Measurements from ENCODE around the gene OGDH. TPM values are rescaled to one million over a fixed set of nuclear protein-coding genes. Genes with fewer than 3 reads are reported as not detected.
"Not testable (repeated sequence)": the region's sequence is repeated elsewhere in the genome, so short reads cannot be mapped to it uniquely, and the experiment has no call there.

The OGDH gene
- polyA plus RNA-seq, 3 donors, result 79.3 to 97.5 (median 91.4) TPM

DNA sequence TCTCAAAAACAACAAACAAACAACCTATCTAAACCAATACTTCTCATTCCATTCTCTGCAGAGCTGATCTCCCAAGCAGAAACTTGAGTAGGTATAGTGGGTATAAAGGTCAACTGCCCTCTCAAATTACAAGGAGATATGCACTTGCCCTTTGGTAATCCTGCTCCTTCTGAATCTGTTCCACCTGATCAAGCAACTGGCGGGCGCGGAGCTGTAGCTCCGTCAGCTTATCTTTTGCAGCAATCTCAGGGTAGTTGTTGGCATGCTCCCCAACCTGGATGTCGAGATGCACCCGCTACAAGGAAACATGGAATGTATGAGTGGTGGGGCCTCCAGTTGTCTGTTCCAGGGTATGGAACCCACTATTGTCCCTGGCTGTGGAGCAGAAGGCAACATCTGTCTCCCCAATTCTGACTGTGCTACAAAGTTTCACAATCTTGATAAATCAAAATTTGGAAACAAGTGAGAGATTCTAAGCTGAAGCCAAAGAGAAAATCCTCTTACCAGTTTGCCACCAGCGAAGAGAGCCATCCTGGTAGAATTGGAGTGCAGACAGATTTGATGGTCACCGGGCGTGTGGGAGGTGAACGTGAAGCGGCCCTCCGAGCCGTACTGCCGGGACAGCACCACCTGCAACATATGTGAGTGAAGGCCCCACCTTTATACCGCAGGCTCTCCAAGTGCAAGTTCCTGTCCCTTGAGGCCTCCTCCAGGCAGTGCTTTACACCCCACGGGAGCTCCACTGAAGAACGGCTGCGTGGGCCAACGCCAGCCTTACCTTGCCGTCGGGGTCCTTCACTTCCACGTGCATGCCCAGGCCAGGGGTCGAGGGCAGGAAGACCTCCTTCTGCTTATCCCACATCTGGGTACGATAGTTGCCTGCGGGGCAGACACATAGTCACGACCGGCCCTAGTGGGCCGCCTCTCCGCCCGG lies 25.2 kb upstream of the OGDH start:
- DNase-seq (ENCODE audit: low read depth in 3 of 3, low spot score in 2 of 3), result no peak

DNA sequence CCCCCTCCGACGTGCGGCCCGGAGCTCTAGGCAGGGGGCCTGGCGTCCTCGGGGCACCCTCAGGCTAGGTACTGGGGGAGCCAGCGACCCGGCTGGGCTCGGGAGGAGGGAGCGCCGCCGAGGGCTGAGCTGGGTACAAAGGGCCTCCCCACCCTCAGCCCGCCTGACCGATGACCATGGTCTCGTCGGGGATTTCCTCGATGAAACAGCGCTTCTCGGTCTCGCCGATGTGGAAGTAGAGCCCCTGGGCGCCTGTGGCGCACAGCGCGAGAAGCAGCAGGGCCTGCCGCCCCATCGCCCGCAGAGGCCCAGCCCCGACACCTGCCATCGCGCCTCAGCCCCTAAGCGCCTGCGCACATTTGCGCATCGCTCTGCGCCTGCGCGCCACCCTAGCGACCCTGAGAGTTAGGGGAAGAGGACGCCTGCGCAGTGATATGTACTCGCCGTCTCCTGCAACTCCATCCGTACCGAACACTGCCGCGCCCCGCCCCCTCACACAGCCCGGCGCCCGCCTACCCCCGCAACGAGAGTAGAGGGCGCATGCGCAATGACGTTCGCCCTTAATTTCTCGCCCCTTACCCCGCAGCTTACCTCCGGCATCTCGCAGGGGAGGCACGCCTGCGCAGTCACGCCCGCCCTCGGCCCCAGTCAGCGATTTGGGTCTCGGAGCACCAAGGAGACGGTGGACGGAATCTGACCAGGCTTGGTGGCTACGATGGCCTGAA lies 24.4 kb upstream of the OGDH start, which contains the start of gene TMED4:
Gene TMED4 (minus strand): TSS at position 353 of the 725 bp plus-strand sequence. CDS start 25 bp downstream, at position 328.
- peak; percentile 96 to 98 (median 97) for DNase-seq (ENCODE audit: low read depth in 3 of 3, low spot score in 2 of 3)

DNA sequence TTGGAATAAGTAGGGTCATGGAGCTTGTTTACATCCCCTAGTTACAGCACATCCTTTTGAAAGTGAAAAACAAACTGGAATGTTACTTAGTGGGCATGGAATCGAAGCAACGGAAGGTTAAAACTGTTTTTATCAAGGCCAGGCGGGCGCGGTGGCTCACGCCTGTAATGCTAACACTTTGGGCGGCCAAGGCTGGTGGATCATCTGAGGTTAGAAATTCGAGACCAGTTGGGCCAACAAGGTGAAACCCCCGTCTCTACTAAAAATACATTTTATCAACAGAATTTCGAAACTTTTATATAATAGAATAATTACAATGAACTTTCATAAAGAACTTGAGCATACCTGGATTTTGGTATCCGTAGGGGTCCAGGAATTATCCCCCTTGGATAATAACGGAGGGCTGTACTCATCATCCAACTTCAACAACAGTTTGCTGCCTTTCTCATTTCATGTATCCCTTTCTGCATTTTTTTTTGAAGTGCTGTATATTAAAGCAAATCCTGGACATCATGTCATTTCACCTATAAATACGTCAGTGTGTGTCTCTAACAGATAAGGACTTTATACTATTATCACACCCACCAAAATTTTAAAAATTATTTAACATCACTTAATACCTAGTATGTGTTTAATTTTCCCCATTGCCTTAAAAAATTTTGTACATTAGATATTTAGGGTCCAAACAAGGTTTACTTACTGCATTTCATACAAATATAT lies 23.1 kb upstream of the OGDH start:
- no peak for DNase-seq (ENCODE audit: low read depth in 3 of 3, low spot score in 2 of 3)

DNA sequence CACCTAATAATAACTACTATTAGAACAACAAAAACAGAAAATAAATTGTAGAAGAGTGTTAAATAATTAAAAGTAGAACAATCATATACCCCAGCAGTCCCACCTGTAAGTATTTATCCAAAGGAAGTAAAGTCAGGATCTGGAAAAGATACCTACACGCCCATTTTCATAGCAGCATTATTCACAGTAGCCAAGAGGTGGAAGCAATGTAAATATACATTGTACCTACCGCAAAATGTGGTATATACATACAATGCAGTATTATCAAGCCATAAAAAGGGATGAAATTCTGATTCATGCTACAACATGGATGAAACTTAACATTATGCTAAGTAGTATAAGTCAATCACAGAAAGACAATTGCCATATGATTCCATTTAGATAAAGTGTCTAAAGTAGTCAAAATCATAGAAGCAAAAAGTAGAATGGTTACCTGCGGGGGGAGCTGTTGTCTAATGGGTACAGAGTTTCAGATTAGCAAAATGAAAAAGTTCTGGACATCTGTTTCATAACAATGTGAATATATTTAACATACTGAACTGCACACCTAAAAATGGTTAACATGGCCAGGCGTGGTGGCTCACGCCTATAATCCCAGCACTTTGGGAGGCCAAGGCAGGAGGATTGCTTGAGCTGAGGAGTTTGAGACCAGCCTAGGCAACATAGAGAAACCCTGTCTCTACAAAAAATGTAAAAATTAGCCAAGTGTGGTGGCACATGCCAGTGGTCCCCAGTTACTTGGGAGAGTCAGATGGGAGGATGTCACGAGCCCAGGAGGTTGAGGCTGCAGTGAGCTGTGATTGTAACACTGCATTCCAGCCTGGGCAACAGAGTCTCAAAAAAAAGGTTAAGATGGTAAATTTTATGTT lies 18.4 kb upstream of the OGDH start:
- DNase-seq (ENCODE audit: low read depth in 3 of 3, low spot score in 2 of 3), result no peak

DNA sequence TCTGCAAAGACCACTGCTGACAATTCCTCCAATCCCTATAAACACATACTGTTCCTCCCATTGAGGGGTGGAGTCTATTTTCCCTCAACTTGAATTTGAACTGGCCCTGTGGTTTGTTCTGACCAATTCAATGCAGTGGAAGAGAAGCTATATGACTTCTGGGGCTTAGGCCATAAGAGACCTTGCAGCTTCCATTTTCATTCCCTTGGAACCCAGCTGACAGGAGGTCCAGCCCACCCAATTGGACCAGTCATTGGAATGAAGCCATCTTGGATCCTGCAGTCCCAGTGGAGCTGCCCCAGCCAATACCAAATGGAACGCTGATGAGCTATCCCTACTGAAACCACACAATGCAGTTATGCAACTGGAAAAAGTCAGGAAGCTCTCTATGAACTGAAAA lies 15.5 kb upstream of the OGDH start:
- no peak for DNase-seq (ENCODE audit: low read depth in 3 of 3, low spot score in 2 of 3)

DNA sequence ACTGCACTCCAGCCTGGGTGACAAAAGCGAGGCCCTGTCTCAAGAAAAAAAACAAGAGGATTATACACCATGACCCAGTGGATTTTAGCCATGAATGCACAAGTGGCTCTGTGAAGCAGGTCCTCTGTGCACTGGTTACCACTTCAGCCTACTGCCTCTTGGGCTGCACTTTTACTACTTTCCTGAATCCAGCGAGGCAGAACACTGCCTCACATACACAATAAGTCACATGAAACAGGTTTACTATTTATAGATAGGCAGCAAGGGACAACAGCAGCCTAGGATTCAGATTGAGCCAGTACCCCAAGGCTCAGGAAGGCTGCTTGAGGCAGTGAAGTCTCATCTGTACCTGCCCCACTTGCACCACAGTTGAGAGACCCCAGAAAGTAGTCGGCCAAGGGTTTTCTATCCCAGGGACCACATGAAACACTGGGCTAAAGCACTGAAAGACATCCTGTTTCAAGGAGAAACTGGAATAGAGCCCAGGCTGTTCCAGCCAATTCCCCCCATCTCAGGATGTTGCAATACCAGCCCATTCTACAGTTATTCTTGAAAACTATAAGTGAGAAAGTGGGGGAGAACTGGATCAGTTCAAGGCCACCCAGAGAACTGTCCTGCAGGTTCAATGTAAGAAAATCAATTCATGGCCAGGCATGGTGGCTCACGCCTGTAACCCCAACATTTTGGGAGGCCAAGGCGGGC lies 10.3 kb upstream of the OGDH start:
- DNase-seq (ENCODE audit: low read depth in 3 of 3, low spot score in 2 of 3), result no peak

DNA sequence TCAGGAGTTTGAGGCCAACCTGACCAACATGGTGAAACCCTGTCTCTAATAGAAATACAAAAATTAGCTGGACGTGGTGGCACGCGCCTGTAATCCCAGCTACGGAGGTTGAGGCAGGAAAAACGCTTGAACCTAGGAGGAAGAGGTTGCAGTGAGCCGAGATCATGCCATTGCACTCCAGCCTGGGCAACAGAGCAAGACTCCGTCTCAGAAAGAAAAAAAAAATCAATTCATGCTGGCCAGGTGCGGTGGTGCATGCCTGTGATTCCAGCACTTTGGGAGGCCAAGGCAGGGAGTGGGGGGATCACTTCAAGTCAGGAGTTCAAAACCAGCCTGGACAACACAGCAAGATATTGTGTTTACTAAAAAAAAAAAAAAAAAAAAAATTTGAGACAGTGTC lies 9.2 kb upstream of the OGDH start:
- DNase-seq (ENCODE audit: low read depth in 3 of 3, low spot score in 2 of 3), result not testable (repeated sequence)

DNA sequence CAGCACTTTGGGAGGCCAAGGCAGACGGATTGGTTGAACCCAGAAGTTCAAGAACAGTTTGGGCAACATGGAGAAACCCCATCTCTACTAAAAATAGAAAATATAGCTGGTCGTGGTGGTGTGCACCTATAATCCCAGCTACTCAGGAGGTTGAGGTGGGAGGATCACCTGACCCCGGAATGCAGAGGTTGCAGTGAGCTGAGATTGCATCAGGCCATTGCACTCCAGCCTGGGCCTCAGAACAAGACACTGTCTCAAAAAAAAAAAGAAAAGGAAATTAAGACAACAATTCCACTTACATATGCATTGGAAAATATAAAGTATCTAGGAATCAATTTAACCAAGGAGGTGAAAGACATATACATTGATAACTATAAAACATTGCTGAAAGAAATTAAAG lies 7.2 kb upstream of the OGDH start:
- no peak for DNase-seq (ENCODE audit: low read depth in 3 of 3, low spot score in 2 of 3)

DNA sequence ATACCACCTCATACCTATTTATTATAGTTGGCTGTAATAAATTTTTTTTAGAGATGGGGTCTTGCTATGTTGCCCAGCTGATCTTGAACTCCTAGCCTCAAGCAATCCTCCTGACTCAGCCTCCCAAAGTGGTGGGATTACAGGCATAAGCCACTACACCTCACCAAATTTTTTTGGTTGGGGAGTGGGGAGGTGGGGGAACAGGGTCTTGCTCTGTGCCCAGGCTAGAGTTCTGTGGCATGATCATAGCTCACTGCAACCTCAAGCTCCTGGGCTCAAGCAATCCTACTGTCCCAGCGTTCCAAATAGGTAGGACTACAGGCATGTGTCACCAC lies 3.9 kb upstream of the OGDH start:
- DNase-seq (ENCODE audit: low read depth in 3 of 3, low spot score in 2 of 3), result no peak

DNA sequence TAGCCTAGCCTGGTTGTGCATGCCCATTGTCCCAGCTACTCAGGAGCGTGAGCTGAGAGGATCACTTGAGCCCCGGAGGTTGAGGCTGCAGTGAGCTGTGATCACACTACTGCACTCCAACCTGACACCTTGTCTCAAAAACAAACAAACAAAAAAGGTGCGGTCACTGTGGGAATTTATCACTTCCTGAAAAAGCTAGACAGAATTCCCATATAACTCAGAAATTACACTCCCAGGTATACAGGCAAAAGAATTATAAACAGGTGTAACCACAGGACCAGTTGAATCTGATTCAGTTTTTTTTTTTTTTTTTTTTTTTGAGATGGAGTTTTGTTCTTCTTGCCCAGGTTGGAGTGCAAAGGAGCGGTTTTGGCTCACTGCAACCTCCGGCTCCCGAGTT lies 3.2 kb upstream of the OGDH start:
- no peak for DNase-seq (ENCODE audit: low read depth in 3 of 3, low spot score in 2 of 3)

DNA sequence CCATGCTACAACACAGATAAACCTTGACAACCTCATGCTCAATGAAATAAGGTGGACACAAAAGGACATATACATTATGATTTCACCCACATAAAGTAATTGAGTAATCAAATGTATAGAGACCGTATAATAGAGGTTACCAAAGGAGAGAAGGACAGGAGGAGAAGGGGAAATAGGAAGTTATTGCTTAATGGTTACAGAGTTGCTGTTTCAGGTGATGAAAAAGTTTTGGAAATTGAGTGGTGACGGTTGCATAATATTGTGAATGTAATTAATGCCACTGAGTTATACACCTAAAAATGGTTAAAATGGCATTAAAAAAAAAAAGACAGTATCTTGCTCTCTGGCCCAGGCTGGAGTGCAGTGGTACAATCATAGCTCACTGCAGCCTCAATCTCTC lies 1.5 kb upstream of the OGDH start:
- no peak for DNase-seq (ENCODE audit: low read depth in 3 of 3, low spot score in 2 of 3)

DNA sequence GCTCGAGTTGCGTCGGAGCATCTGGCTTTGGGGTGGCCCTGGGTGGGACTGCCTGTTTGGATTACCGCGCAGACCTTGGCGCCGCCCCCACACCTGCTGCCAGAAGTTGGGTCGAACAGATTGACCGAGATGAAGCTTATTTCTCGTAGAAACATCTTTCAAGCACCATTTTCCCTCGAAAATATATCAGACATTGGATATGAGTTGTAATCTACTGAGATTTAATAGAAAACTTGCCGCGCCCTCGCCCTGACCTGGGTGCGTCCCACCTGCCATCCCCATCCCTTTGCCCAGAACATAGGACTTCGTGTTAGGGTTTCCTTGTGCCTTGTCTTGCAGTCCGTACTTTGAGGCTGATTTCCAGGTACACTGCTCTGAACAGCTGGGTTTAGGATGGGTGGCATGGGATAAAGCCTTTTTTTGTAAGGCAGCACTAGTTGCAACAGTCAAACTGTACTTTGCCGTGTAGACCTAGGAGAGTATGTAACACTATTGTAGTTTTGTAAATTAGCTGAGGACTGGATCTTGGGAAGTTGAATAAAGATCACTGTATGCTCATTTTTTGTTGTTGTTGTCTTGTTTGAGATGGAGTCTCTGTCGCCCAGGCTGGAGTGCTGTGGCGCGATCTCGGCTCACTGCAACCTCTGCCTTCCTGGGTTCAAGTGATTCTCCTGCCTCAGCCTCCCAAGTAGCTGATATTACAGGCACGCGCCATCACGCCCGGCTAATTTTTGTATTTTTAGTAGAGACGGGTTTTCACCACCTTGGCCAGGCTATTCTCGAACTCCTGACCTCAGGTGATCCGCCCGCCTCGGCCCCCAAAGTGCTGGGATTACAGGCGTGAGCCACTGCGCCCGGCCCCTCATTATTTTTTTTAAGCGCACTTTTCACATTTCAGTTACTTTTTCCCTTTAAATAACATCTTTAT lies 978 bp downstream of the OGDH start:
- DNase-seq (ENCODE audit: low read depth in 3 of 3, low spot score in 2 of 3), result no peak

DNA sequence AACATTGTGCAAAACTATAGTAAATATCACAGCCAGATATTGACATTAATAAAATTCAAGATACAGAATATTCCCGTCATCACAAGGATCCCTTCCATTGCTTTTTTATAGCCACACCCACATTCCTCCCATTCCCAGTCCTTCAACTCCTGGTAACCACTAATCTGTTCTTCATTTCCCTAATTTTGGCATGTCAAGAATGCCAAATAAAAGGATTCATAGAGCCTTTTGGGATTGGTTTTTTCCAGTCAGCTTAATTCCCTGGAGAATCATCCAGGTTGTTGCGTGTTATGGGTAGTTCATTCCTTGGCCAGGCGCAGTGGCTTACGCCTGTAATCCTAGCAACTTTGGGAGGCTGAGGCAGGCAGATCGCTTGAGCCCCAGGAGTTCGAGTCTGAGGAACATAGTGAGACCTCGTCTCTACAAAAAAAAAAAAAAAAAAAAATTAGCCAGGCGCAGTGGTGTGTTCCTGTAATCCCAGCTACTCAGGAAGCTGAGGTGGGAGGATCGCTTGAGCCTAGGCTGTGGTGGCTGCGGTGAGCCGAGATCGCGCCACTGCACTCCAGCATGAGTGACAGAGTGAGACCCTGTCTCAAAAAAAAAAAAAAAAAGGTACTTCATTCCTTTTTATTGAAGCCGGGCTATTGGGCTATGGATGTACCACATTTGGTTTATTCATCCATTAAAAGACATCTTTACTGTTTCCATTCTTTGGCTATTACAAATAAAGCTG lies 2.7 kb downstream of the OGDH start:
- no peak for DNase-seq (ENCODE audit: low read depth in 3 of 3, low spot score in 2 of 3)

DNA sequence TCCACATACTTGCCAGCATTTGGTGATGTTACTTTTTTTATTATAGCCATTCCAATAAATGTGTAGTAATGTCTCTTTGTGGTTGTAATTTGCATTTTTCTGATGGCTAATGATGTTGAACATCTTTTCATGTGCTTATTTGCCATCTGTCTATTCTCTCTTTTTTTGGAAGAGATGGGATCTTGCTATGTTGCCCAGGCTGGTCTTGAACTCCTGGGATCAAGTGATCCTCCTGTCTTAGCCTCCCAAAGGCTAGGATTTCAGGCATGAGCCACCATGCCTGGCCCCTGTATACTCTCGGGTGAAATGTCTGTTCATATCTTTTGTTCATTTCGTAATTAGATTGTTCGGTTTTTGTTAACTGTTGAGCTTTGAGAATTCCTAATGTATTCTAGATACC lies 3.4 kb downstream of the OGDH start:
- DNase-seq (ENCODE audit: low read depth in 3 of 3, low spot score in 2 of 3), result no peak

DNA sequence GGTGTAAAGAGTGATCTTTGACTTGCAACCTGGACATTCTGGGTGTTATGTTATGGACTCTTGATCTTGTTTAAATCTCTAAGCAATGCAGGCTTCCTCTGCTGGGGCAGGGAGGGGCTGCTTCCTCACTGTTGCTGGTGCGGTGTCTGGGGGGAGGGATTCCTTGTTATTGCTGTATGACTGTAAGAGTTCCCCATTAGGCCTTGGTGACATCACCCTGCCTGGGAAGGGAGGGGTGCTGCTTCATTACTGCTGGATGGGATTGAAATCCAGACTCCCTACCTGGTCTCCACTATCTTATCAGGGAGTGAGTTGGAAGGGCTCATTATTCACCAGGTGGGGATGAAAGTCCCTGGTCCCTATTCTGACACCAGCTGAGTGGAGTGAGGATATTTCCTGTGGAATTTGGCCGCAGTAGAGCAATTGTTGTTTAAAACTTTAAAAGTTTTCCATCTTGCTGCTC lies 8.8 kb downstream of the OGDH start:
- no peak for DNase-seq (ENCODE audit: low read depth in 3 of 3, low spot score in 2 of 3)

DNA sequence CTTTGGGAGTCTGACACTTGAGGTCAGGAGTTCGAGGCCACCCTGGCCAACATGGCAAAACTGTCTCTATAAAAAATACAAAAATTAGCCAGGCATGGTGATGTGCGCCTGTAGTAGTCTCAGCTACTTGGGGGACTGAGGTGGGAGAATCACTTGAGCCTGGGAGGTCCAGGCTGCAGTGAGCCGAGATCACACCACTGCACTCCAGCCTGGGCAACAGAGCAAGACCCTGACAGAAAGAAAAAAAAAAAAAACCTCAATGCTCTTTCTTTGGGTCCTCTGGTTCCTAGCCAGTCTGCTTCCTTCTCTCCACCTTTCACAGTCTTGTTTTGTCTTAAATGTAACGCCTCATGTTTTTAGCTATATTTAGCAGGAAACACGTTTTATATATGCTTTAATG lies 9.4 kb downstream of the OGDH start:
- DNase-seq (ENCODE audit: low read depth in 3 of 3, low spot score in 2 of 3), result no peak

DNA sequence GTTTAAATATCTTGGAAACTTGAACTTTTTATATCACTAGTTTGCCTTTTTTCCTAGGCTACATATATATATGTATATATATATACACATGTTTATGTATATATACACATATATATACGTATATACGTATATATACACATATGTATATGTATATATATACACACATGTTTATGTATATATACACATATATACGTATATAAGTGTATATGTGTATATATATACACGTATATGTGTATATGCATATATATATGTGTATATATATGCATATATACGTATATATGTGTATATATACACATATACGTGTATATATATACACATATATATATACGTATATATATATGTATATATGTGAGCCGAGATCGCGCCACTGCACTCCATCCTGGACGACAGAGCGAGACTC lies 10.1 kb downstream of the OGDH start:
- no peak for DNase-seq (ENCODE audit: low read depth in 3 of 3, low spot score in 2 of 3)
